Fibroblast of villous mesenchyme (primary cell): ENCODE data around the gene ZNF23. TPM values are rescaled to one million over a fixed set of nuclear protein-coding genes. Genes with fewer than 3 reads are reported as not detected.

ENCODE experiments used
- DNase-seq: peaks from one replicate; pipeline ENCODE4 v3.0.0-alpha.2; 2010; ENCODE audit warnings: low read depth
- H3K4me3 ChIP-seq: 2 replicates; pipeline ENCODE4 v1.5.1; 2011; ENCODE audit warnings: low read depth, mild to moderate bottlenecking, low read length
- total RNA-seq: library from RNA; depleted of rRNA; stranded (reverse); fragments of >200 nt; gene quantifications from 2 replicates; pipeline ENCODE4 v1.2.3, GENCODE V29; 2012
- TF ChIP-seq, protein P1 (sequence below): IDR thresholded peaks from 2 replicates; pipeline ENCODE4 v1.5.1; 2012; ENCODE audit warnings: low read depth, mild to moderate bottlenecking, low read length; ENCODE audit not compliant: insufficient read depth

Gene ZNF23
- total RNA-seq, 1 donor, result 14.7 TPM

DNA sequence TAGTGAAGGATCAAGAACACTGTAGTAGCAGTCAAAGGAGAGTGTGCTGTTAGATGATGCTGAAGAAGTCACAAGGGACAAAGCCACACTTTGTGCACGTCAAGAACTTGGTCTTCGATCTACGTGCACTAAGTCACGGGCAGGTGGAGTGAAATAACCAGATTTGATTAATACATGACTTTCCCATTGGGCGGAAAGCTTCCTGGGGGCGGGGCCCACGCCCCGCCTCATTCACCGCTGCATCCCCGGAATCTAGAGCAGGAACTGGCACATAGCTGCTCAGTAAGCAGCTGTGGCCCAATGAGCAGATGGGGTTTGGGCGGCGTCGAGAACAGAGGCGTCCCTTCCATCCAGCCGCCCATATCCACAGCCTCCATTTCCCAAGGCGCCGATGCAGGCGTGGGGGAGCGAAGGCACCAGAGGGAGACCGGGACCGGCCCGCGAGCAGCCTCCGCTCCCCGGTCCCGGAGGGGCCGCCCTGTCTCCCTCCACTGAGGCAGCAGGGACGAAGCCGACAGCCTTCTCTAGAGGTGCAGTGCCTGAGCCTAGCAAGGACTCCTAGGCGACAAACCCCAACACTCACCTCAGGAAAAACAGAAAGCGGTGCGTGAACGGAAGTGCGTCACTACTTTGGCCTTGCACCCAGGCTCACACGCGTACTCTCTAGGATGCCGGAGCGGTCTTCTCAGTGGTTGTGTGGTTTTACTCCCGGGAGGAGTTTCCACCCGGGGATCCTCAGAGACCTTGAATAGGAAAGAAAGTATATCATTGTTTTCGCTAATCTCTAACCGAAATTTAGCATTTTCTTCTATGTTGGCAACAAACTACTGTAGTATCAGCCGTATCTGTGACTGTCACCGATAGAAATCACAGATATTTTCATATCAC lies 22.2 kb upstream of the ZNF23 start:
- TF ChIP-seq, protein P1, sequence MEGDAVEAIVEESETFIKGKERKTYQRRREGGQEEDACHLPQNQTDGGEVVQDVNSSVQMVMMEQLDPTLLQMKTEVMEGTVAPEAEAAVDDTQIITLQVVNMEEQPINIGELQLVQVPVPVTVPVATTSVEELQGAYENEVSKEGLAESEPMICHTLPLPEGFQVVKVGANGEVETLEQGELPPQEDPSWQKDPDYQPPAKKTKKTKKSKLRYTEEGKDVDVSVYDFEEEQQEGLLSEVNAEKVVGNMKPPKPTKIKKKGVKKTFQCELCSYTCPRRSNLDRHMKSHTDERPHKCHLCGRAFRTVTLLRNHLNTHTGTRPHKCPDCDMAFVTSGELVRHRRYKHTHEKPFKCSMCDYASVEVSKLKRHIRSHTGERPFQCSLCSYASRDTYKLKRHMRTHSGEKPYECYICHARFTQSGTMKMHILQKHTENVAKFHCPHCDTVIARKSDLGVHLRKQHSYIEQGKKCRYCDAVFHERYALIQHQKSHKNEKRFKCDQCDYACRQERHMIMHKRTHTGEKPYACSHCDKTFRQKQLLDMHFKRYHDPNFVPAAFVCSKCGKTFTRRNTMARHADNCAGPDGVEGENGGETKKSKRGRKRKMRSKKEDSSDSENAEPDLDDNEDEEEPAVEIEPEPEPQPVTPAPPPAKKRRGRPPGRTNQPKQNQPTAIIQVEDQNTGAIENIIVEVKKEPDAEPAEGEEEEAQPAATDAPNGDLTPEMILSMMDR, result no peak
- DNase-seq, result peak; percentile 96
- peak overlapping the region; percentile 96 for H3K4me3 ChIP-seq

DNA sequence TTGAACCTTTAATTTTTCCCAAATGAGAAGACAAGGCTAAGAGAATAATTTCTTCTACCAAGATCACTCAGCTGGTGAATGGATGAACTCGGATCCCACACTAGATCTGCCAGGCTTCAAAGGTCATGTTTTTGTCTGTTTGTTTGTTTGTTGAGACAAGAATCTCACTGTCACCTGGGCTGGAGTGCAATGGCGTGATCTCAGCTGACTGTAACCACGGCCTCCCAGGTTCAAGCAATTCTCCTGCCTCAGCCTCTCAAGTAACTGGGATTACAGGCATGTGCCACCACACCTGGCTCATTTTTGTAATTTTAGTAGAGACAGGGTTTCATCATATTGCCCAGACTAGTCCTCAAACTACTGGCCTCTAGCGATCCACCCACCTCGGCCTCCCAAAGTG lies 20.5 kb upstream of the ZNF23 start:
- TF ChIP-seq, protein P1, result no peak
- no peak for DNase-seq
- H3K4me3 ChIP-seq, result no peak overlapping the region

DNA sequence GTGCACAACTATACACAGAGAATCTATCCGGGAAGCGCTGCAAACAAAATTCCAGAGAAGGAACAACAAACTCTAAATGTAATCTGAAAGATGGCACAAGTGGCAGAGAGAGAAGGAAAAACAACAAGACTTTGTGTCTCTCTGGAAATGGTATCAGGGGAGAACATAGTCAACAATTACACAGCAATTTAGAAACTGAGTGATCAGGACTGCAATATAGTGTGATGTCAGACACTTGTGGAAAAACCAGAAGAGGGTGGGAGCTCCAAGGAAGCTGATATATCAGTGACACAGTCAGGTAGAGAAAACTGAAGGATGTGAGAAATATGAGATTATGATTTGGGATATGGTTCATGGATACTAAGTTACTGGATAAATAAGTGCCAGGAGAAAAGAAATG lies 18.9 kb upstream of the ZNF23 start:
- DNase-seq, result no peak
- TF ChIP-seq, protein P1, result no peak
- no peak overlapping the region for H3K4me3 ChIP-seq

DNA sequence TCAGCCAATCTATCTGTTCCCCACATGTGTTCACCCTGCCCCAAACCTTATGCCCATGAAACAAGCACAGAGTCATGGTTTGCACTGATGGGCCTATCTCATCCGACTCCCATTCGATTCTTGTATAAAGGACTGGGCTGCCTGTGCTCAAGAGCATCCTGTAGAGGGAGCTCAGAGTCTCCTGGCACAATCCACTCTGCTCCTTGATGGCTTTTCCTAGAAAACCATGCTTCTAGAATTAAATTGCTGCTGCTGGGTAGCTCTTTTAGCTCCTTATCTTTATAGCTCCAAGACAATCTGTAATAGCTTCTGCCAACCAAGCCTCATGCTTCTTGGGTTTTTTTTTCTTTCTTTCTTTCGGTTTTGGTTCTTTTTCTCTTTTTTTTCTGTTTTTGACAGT lies 17.4 kb upstream of the ZNF23 start:
- no peak overlapping the region for H3K4me3 ChIP-seq
- DNase-seq, result peak; percentile 41
- TF ChIP-seq, protein P1, result peak; percentile 60

DNA sequence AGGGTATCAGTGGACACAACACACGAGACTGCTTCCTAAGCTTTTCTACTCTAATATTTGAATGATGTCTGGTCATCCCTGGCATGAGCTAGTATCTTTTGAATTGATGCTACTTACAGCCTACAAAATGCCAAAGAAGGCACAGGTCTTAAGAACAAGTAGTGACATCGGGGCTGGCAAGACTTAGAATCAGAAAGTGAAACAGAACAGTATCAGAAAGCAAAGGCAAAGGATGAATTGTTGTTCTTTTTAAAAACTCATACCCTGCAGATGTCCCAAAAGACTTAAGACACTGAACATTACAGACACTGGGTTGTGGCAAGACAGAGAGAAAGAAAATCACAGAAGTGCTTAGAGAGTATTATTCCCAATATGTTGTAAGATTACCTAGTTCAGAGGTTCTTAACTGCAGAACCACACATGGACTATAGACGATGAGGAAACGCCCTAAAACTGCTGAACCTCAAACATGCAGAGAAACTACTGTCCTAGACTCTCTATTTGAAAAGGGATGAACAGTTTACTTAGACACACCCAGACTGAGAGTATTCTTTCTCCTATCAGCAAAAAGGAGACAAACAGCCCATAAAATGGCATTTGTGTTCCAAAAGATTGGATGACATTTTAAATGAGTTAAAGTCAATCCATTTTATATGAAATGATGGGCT lies 14.5 kb upstream of the ZNF23 start:
- DNase-seq, result no peak
- H3K4me3 ChIP-seq, result no peak overlapping the region
- TF ChIP-seq, protein P1, result no peak

DNA sequence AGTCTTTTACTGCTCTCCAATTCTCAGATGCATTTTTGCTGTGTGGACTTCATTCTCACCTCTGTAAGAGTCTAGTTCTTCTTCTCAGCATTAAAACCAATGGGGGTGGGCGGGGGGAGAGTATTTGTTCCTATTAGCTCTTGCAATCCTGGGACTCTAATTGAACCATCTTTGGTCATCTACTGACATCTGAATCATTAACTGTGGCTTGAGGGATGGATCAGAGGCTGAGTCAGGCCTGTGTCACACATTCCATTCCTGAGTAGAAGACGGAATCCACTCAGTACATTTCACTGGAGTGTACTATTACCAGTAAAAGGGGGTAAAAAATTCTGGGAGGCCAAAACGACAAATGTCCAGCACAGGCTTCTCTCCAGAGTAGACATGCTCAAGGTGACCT lies 12.8 kb upstream of the ZNF23 start:
- TF ChIP-seq, protein P1, result no peak
- peak; percentile 49 for DNase-seq
- no peak overlapping the region for H3K4me3 ChIP-seq
